Measurements from ENCODE around the gene NCLN.
"Not testable (repeated sequence)": the region's sequence is repeated elsewhere in the genome, so short reads cannot be mapped to it uniquely, and the experiment has no call there.

Gene NCLN

DNA sequence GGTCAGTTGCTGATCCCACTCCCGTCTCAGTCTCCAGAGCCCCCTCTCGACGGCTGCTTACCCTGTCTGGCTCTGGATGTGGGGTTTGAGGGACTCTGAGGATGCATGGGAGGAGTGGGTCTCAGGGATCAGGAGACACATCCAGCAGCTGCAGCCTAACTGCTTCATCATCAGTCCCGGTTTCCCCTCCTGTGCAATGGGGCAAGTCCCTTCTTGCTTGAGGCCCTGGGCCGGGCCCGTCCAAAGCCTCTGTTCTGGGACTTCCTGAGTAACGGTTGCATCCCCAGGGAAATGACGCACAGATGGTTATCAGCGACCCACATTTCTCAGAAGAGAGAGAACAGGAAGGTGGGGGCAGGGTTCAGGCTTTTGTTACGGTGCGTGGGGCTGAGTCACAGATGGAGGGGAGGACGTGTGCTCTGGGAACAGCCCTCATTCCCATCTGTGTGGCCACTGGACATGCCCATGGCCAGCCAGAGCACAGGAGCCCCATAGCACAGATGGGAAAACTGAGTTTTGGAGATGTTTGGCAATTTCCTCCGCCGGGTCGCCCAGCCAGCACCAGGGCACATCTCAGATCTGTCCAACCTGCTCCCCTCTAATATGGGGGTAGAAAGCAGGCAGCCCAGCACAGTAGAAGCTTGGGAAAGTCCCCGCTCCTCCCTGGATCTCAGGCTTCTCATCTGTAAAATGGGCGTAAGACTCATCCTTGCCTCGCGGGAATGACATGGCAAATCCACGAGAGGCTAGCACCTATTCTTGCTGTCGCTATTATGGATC is 30.6 kb upstream of the NCLN start:
- DNase-seq (ENCODE audit: low read depth, low spot score), result peak; percentile 63

DNA sequence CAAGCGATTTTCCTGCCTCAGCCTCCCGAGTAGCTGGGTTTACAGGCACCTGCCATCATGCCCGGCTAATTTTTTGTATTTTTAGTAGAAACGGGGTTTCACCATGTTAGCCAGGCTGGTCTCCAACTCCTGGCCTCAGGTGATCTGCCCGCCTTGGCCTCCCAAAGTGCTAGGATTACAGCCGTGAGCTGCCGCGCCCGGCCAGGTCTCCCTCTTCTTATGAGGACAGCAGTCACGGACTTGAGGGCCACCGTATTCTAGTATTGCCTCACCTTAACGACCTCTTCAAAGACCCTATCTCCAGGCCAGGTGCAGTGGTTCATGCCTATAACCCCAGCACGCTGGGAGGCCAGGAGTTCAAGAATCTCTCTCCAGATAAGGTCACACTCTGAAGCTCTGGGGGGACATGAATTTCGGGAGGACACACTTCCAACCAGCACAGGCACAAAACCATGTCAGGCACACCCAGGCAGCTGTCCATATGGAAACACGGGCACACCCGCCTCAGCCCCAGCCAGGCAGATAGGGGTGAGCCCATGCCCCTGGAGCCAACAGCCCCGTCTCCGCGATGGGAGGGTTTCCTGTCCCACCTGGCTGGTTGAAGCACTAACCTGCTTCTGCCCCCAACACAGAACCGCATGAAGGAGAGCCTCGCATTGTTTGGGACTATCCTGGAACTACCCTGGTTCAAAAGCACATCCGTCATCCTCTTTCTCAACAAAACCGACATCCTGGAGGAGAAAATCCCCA is 28.5 kb upstream of the NCLN start:
- DNase-seq (ENCODE audit: low read depth, low spot score), result no peak

DNA sequence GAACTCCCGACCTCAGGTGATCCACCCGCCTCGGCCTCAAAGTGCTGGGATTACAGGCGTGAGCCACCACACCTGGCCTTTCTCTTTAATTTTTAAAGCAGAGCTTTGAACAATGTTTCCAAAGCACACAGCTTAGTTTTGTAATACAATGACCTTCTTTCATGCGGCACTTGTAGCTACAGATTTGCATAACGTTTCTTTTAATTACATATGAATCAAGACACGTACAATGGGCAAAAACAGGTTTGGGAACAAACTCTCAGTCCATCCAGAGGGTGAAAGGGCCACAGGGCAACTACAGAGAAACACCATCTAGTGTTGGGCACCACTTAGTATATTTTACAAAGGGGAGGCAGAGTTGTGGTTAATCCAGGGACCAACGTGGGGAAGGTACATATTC is 26.2 kb upstream of the NCLN start:
- DNase-seq (ENCODE audit: low read depth, low spot score), result no peak

DNA sequence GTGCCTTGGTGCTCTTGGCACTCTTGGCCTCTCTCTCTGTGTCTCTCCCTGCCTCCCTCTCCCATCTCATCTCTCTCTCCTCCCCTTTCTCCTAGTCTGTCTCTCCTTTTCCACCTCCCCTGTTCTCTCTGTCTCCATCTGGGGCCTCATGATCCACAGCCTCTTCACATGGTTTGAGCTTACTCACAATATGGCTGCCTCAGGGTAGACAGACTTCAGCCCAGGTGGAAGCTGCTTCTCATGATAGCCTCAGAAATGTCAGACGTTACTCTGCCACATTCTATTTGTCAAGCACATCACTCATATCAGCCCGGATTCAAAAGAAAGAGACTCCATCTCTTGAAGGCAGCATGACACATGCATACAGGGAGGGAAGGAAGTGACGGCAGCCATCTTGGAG is 25.5 kb upstream of the NCLN start:
- DNase-seq (ENCODE audit: low read depth, low spot score), result no peak

DNA sequence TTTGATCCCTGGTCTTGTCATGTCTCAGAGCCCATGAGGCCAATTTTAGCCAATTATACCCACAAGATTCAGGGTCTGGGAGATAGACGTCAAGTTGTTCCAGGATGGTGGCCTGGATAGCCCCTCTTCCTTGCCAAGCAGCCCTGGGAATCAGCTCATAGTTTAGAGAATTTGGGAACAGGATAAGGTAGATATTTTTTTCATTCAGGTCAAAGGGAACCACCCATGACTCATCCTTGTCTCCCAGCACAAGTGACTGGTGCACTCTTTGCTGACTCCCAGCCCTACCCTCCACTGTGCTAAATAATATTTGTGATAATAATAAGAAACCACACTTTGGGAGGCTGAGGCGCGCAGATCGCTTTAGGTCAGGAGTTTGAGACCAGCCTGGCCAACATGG is 24.3 kb upstream of the NCLN start:
- no peak for DNase-seq (ENCODE audit: low read depth, low spot score)

DNA sequence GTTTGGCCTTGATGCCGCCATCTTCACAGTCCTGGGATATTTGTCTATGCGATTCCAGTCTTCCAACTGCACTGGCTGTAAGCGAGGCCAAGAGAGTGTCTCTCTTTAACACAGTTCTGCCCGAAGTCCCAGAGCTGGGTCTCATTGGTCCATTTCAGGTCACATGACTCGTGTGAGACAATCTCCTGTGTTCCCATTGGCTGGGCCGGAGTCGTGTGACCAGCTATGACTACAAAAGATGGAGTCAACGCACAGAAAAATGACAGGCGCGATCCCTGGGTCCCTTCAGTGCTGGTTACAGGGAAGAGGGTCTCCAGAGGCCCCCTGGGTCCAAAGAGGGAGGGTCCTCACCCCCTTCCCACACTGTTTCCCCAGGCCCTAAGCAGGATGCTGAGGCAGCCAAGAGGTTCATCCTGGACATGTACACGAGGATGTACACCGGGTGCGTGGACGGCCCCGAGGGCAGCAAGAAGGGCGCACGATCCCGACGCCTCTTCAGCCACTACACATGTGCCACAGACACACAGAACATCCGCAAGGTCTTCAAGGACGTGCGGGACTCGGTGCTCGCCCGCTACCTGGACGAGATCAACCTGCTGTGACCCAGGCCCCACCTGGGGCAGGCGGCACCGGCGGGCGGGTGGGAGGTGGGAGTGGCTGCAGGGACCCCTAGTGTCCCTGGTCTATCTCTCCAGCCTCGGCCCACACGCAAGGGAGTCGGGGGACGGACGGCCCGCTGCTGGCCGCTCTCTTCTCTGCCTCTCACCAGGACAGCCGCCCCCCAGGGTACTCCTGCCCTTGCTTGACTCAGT is 23.1 kb upstream of the NCLN start:
- no peak for DNase-seq (ENCODE audit: low read depth, low spot score)

DNA sequence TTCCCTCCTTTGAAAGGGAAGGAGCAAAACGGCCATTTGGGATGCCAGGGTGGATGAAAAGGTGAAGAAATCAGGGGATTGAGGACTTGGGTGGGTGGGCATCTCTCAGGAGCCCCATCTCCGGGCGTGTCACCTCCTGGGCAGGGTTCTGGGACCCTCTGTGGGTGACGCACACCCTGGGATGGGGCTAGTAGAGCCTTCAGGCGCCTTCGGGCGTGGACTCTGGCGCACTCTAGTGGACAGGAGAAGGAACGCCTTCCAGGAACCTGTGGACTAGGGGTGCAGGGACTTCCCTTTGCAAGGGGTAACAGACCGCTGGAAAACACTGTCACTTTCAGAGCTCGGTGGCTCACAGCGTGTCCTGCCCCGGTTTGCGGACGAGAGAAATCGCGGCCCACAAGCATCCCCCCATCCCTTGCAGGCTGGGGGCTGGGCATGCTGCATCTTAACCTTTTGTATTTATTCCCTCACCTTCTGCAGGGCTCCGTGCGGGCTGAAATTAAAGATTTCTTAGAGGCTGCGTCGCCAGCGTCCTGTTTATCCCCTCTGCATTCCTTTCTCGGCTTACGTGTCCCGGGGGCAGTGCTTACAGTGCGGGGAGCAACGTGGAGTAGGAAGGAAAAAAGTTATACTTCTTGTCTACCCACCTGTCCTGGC is 22.4 kb upstream of the NCLN start:
- DNase-seq (ENCODE audit: low read depth, low spot score), result peak; percentile 77

DNA sequence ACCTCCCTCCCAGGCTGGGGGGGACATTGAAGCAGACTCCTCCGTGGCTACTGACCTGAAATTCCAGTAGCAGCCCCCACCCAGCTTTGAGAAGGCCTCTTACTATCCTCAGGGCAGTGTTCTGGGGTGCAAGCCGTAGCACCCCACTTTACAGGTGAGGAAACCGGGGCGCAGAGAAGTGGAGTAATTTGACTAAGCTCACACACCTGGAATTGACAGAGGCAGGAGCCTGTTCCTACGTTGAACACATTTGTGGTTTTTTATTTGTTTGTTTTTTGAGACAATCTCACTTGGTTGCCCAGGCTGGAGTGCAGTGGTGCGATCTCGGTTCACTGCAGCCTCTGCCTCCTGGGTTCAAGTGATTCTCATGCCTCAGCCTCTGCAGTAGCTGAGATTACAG is 21.8 kb upstream of the NCLN start:
- DNase-seq (ENCODE audit: low read depth, low spot score), result no peak

DNA sequence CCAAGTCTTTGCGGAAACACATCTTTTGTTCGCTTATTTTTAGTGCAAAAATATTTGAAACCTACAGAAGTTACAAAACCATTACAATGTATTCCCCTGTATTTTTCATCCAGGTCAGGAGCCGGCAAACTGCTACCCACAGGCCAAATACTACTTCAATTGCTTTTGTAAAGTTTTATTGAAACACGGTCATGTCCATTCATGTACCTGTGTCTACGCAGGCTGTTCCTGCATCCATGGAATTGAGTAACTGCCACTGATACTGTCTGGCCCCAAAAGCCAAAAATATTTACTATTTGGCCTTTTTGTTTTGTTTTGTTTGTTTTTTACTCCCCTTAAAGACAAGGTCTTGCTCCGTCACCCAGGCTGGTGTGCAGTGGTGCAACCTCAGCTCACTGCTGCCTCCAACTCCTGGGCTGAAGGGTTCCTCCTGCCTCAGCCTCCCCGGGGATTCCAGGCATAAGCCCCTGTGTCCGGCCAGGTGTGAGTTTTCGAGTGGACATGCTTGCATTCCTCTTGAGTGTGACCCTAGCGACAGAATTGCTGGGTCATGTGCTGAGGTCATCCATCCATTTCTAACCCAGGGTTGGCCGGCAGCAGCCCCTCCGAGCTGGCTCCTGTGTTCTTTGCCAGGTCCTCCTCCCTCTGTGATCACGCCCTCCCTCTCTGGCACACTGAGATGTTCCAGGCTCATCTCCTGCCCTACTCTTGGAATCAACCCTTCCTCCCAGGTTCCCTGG is 18.0 kb upstream of the NCLN start:
- no peak for DNase-seq (ENCODE audit: low read depth, low spot score)

DNA sequence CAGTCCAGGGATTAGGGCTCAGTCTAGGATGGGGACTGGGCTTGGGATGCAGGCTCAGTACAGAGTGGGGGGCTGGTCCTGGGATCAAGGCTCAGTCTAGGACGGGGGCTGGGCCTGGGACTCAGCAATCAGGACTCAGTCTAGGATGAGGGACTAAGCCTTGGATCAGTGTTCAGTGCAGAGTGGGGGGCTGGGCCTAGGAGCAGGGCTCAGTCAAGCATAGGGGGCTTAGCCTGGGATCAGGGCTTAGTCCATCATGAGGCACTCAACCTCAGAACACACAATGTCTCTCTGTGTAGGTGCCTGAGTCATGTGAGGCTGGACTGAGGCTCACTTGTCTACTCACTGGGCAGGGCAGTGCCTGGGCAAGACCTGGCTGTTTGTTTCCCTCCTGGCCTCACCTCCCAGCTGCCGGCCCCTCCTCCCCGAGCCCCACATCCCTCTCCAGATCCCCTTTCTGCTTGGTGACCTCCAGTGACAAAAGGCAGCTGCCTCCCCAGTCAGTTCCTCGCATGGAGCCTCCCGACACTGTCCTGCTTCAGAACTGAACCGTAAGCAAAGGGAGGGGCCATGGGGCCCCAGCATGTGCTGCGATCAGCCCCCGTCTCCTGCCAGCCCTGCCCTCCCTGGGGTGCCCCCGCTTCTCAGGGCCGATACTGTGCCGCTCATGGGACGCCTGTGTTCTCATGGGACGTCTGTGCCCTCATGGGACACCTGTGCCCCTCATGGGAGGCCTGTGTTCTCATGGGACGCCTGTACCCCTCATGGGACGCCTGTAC is 13.6 kb upstream of the NCLN start:
- no peak for DNase-seq (ENCODE audit: low read depth, low spot score)

DNA sequence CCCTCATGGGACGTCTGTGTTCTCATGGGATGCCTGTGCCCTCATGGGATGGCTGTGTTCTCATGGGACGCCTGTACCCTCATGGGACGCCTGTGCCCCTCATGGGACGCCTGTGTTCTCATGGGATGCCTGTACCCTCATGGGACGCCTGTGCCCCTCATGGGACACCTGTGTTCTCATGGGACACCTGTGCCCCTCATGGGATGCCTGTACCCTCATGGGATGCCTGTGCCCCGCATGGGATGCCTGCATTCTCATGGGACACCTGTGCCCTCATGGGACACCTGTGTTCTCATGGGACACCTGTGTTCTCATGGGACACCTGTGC is 13.1 kb upstream of the NCLN start:
- DNase-seq (ENCODE audit: low read depth, low spot score), result not testable (repeated sequence)

DNA sequence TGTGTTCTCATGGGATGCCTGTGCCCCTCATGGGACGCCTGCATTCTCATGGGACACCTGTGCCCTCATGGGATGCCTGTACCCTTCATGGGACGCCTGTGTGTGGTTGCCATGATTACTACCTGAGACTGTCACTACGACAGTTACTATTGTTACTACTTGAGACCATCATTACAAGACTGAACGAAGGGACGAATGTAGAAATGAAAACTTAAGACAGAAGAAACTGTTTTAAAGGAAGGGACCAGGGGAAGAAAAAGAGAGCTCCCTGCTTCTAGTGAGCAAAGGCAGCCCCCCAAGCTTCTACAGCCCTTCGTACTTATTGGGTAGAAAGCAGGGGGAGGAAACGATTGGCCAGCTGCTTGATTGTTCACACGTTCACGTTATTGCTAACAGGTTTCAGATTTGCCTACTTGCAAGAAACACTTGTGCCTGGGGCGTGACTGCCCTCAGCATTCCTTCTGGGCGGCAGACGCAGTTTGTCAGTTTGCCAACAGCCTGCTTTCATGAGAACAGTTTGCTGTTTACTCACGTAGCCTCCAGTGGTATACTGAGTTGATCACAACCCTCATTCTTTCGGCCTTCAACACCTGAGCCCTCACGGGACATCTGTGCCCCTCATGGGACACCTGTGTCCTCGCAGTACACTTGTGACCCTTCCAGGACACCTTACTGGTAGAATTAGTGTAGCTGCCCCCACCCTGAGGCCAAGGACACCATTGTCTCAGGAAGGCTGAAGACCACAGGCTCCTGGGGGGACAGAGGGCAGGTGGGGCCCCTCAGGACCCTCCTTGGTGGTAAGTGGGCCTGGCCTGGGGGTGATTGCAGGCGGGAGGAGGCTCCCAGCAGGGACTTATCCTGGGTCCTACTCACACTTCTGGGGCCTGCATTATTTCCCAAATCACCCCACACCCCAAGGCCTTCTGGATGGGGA is 9.7 kb upstream of the NCLN start:
- no peak for DNase-seq (ENCODE audit: low read depth, low spot score)

DNA sequence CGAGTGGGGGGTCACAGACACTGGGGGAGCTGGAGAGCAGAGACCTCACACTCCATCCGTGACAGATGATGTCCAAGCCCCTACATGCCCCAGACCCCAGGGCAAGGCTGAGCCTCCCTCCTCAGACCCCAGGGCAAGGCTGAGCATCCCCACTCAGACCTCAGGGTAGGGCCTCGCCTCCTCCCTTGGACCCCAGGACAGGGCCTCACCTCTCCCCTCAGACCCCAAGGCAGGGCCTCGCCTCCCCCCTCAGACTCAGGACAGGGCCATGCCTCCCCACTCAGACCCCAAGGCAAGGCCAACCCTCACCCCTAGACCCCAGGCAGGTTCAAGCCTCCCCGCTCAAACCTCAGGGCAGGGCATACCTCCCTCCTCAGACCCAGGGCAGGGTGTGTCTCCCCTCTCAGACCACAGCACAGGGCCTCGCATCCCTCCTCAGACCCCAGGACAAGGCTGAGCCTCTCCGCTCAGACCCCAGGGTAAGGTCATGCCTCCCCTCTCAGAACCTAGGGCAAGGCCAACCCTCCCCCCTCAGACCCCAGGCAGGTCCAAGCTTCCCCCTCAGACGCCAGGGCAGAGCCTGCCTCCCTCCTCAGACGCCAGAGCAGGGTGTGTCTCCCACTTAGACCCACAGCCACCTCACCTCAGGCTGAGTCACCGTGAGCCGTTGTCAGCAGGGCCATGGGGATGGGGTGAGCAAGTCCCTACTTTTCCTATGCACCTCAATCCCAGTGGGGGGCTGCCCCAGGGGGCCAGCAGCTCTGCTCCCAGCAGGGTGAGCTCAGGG is 8.8 kb upstream of the NCLN start:
- no peak for DNase-seq (ENCODE audit: low read depth, low spot score)

DNA sequence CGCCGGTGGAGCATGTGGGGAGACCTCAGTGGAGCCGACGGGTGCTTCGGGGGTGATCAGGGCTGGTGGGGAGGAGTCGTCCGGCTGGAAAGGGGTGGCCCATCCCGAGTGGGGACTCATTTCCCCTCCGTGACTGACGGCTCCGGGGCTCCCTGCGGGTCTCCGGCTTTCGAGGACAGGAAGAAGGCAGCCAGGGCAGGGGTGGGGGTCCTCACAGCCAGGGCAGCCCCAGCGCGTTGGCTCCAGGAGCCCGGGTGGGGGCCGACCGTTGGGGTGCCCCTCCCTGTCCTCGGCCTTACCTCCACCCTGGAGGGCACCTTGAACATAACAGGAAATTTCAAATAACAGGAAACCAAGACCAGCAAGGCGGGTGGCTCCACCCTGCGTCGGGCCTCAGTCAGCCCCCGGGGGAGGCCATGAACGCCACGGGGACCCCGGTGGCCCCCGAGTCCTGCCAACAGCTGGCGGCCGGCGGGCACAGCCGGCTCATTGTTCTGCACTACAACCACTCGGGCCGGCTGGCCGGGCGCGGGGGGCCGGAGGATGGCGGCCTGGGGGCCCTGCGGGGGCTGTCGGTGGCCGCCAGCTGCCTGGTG is 7.3 kb upstream of the NCLN start, which contains the start of gene S1PR4:
Gene S1PR4, plus strand, starts transcription at position 393 of the 596 bp plus-strand sequence. Its CDS starts 24 bp downstream, at position 417.
- DNase-seq (ENCODE audit: low read depth, low spot score), result no peak

DNA sequence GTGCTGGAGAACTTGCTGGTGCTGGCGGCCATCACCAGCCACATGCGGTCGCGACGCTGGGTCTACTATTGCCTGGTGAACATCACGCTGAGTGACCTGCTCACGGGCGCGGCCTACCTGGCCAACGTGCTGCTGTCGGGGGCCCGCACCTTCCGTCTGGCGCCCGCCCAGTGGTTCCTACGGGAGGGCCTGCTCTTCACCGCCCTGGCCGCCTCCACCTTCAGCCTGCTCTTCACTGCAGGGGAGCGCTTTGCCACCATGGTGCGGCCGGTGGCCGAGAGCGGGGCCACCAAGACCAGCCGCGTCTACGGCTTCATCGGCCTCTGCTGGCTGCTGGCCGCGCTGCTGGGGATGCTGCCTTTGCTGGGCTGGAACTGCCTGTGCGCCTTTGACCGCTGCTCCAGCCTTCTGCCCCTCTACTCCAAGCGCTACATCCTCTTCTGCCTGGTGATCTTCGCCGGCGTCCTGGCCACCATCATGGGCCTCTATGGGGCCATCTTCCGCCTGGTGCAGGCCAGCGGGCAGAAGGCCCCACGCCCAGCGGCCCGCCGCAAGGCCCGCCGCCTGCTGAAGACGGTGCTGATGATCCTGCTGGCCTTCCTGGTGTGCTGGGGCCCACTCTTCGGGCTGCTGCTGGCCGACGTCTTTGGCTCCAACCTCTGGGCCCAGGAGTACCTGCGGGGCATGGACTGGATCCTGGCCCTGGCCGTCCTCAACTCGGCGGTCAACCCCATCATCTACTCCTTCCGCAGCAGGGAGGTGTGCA is 6.6 kb upstream of the NCLN start:
- no peak for DNase-seq (ENCODE audit: low read depth, low spot score)

DNA sequence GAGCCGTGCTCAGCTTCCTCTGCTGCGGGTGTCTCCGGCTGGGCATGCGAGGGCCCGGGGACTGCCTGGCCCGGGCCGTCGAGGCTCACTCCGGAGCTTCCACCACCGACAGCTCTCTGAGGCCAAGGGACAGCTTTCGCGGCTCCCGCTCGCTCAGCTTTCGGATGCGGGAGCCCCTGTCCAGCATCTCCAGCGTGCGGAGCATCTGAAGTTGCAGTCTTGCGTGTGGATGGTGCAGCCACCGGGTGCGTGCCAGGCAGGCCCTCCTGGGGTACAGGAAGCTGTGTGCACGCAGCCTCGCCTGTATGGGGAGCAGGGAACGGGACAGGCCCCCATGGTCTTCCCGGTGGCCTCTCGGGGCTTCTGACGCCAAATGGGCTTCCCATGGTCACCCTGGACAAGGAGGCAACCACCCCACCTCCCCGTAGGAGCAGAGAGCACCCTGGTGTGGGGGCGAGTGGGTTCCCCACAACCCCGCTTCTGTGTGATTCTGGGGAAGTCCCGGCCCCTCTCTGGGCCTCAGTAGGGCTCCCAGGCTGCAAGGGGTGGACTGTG is 5.9 kb upstream of the NCLN start:
- no peak for DNase-seq (ENCODE audit: low read depth, low spot score)

All from ELF-1 (cell line).